WTC11 (cell line): ENCODE measurements around the gene RACK1. TPM values are rescaled to one million over a fixed set of nuclear protein-coding genes. Genes with fewer than 3 reads are reported as not detected.

Experiments used
- ATAC-seq: fragments of 200-7000 bp; cut with Tn5 transposase; 2 replicates; pipeline ENCODE4 v1.10.0; 2021; ENCODE audit warnings: mild to moderate bottlenecking, moderate library complexity
- CTCF ChIA-PET: fragments of 300-600 bp; sonication (Branson Sonifier 250); formaldehyde crosslinking; loops from one replicate; lab custom pipeline; 2021; ENCODE audit warnings: antibody characterized with exemption; lab: Charles Lee
- POLR2A ChIA-PET: fragments of 350-600 bp; sonication (Branson Sonifier 250); formaldehyde crosslinking; loops from one replicate; lab custom pipeline; 2021; ENCODE audit warnings: antibody characterized with exemption; lab: Charles Lee
- DNase-seq: peaks from one replicate; pipeline ENCODE4 v3.0.0; 2021; ENCODE audit warnings: low spot score
- H3K27ac Mint-ChIP-seq: 2 replicates; pipeline ENCODE4 v1.8.0; 2021; ENCODE audit warnings: mixed read lengths
- H3K27me3 Mint-ChIP-seq: 2 replicates; pipeline ENCODE4 v1.8.0; 2021; ENCODE audit warnings: low read depth, mild to moderate bottlenecking, moderate library complexity, mixed read lengths
- H3K36me3 Mint-ChIP-seq: 2 replicates; pipeline ENCODE4 v1.8.0; 2021; ENCODE audit warnings: mixed read lengths
- H3K4me1 Mint-ChIP-seq: 2 replicates; pipeline ENCODE4 v1.8.0; 2022; ENCODE audit warnings: mixed read lengths
- H3K4me3 Mint-ChIP-seq: 2 replicates; pipeline ENCODE4 v1.8.0; 2021; ENCODE audit warnings: mild to moderate bottlenecking, moderate library complexity, mixed read lengths
- H3K9me3 Mint-ChIP-seq: 2 replicates; pipeline ENCODE4 v1.8.0; 2021; ENCODE audit warnings: mixed read lengths
- CREB1 ChIP-seq: sonication (generic); formaldehyde crosslinking; IDR thresholded peaks from 2 replicates; pipeline ENCODE4 v1.8.0; 2023; ENCODE audit warnings: mild to moderate bottlenecking, missing genetic modification reagents
- ESRRA ChIP-seq: sonication (generic); formaldehyde crosslinking; IDR thresholded peaks from 2 replicates; pipeline ENCODE4 v1.8.1; 2022; ENCODE audit warnings: mild to moderate bottlenecking, missing genetic modification reagents, borderline replicate concordance
- GRHL2 ChIP-seq: fragments of 250-450 bp; sonication (Bioruptor Pico); IDR thresholded peaks from 2 replicates; pipeline ENCODE4 v1.8.0; 2022; ENCODE audit warnings: mild to moderate bottlenecking, moderate library complexity; ENCODE audit not compliant: insufficient replicate concordance, severe bottlenecking
- KAT7 ChIP-seq: sonication (generic); formaldehyde crosslinking; IDR thresholded peaks from 2 replicates; pipeline ENCODE4 v1.8.1; 2023; ENCODE audit warnings: missing genetic modification reagents, mild to moderate bottlenecking, borderline replicate concordance
- OVOL2 ChIP-seq: fragments of 250-450 bp; sonication (Bioruptor Pico); IDR thresholded peaks from 2 replicates; pipeline ENCODE4 v1.9.0; 2021; ENCODE audit warnings: mild to moderate bottlenecking, borderline replicate concordance
- SMAD3 ChIP-seq: sonication (generic); formaldehyde crosslinking; IDR thresholded peaks from 2 replicates; pipeline ENCODE4 v1.8.0; 2022; ENCODE audit warnings: missing genetic modification reagents, mild to moderate bottlenecking, borderline replicate concordance
- SOX15 ChIP-seq: fragments of 250-450 bp; sonication (Bioruptor Pico); IDR thresholded peaks from 2 replicates; pipeline ENCODE4 v1.9.0; 2021; ENCODE audit warnings: mild to moderate bottlenecking
- total RNA-seq: library from RNA; stranded (reverse); gene quantifications from 3 replicates; pipeline ENCODE4 v1.2.3, GENCODE V29; 2021
- TF ChIP-seq, protein P1 (sequence below): fragments of 250-450 bp; sonication (Bioruptor Pico); IDR thresholded peaks from 2 replicates; pipeline ENCODE4 v1.9.0; 2021; ENCODE audit warnings: moderate library complexity, mild to moderate bottlenecking, inconsistent platforms, borderline replicate concordance
- TF ChIP-seq, protein P2 (sequence below): sonication (generic); formaldehyde crosslinking; IDR thresholded peaks from 2 replicates; pipeline ENCODE4 v1.8.0; 2022; ENCODE audit warnings: mild to moderate bottlenecking, missing genetic modification reagents
- TF ChIP-seq, protein P3 (sequence below): fragments of 250-450 bp; sonication (Bioruptor Pico); IDR thresholded peaks from 2 replicates; pipeline ENCODE4 v1.9.0; 2021; ENCODE audit warnings: mild to moderate bottlenecking, borderline replicate concordance
- TF ChIP-seq, protein P4 (sequence below): fragments of 250-450 bp; sonication (Bioruptor Pico); IDR thresholded peaks from 2 replicates; pipeline ENCODE4 v1.9.0; 2021; ENCODE audit warnings: mild to moderate bottlenecking
- TF ChIP-seq, protein P5 (sequence below): sonication (generic); formaldehyde crosslinking; IDR thresholded peaks from 2 replicates; pipeline ENCODE4 v1.8.1; 2023; ENCODE audit warnings: mild to moderate bottlenecking, missing genetic modification reagents, borderline replicate concordance
- TF ChIP-seq, protein P6 (sequence below): fragments of 250-450 bp; sonication (Bioruptor Pico); conservative IDR thresholded peaks from 2 replicates; pipeline ENCODE4 v1.9.0; 2021; ENCODE audit warnings: mild to moderate bottlenecking

The RACK1 gene
- total RNA-seq, 1 experiment from 2014 or later, result 2,360 TPM

DNA sequence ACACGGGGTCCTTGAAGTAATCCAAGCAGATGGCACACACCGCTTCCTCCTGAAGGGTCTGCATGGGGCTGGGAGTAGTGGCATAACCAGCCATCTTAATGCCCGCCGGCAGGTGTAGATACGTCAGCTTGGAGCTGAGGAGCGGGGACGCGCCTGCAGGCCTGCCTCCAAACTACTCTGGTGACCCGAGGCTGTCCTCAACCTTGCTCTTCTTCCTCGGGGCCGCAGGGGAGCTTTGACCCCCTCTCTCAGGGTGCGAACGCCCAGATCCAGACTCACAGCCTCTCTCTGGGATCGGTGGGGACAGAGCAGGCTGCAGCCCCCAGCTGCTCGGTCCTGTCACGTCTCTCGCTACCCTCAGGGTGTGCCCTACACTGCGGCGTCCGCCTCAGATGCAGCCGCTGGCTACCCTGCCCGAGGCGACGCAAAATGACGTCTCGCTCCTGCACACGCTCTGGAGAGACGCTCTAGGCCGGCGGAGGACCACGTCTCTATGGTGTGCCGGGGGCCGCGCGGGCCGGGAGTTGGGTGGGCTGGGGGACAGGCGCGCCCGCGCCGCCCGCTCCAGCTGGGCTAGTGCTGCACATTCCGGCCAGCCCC lies 17.1 kb upstream of the RACK1 start, which contains the start of gene TRIM52 (continued):
- no peak for TF ChIP-seq SOX15 (CRISPR knock-in tag)
- TF ChIP-seq, protein P1, sequence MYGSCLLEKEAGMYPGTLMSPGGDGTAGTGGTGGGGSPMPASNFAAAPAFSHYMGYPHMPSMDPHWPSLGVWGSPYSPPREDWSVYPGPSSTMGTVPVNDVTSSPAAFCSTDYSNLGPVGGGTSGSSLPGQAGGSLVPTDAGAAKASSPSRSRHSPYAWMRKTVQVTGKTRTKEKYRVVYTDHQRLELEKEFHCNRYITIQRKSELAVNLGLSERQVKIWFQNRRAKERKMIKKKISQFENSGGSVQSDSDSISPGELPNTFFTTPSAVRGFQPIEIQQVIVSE, result no peak

DNA sequence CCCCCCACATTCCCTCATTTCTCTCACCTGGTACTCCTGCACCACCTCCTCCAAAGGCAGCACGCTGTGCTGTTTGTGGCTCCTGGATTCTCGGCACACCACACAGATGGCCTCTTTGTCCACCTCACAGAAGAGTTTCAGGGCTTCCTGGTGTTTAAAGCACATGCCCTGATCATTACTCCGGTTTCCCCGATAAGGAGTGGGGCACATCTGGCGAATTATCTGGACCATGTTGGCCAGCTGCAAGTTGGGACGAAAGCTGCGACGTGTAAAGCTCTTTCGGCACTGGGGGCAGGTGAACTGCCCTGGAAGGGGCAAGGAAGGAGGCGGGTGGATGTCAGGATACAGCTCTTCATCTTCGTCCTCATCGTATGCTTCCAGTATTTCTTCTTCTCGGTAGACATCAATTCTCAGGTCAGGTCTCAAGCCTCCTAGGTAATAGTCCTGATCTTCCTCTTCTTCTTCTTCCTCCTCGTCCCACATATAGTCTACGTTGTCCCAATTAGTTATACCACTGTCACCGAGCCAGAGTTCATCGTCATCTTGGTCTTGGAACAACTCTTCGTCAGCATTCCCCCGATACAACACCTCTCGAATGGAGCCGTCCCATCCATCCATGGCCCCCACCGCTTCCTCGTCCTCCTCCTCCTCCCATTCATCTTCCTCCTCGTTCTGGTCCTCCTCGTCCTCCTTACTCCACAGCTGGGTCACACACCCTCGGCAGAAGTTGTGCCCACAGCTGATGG lies 16.4 kb upstream of the RACK1 start:
- H3K9me3 Mint-ChIP-seq, result no peaks in the 10 kb centered on the region
- ATAC-seq, result no peak
- POLR2A ChIA-PET, result interaction anchor here (0.9 to 2.2 kb wide), 5 partner anchors 8 to 61 kb away, joined by 3 to 24 read pairs (median 4); partner anchors contain the start of gene RACK1
- H3K36me3 Mint-ChIP-seq, result peaks cover 31% of the 10 kb centered on the region
- no peak for DNase-seq
- H3K27ac Mint-ChIP-seq, result peak overlapping the region; percentile 70
- peaks cover 24% of the 10 kb centered on the region for H3K4me1 Mint-ChIP-seq
- CTCF ChIA-PET, result interaction anchor here (1.7 to 2.0 kb wide), 2 partner anchors 13 to 75 kb away, joined by 4 to 9 read pairs; no protein-coding TSS in a partner anchor
- peak overlapping the region; percentile 95 for H3K4me3 Mint-ChIP-seq
- H3K27me3 Mint-ChIP-seq, result no peaks in the 10 kb centered on the region
- no peak for TF ChIP-seq GRHL2 (CRISPR knock-in tag)
- TF ChIP-seq, protein P2, sequence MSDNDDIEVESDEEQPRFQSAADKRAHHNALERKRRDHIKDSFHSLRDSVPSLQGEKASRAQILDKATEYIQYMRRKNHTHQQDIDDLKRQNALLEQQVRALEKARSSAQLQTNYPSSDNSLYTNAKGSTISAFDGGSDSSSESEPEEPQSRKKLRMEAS (CRISPR knock-in tag), result 0 out of 2 replicates have a peak, but pooled peaks have one; percentile 21
- TF ChIP-seq OVOL2 (CRISPR knock-in tag), result no peak

DNA sequence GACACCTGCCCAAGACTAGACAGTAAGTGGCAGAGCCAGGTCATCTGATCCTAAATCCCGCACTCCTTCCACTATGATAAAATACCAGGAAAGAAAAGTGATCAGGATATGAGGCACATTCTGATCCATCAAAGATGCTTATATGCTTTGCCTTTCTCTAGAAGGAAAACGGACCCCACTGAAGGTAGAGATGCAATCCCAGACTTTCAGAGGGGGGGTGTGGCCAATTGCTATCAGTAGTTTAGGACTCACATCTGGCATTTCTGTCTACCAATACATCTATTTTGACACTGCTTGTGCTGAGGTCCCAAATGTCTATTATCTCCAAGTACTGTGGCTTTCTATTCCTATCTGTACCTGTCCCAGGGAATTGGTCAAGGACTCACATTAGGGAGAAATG lies 15.6 kb upstream of the RACK1 start:
- POLR2A ChIA-PET, result interaction anchor here (0.9 to 1.5 kb wide), 2 partner anchors 13 to 60 kb away, joined by 3 to 4 read pairs; no protein-coding TSS in a partner anchor
- peaks cover 37% of the 10 kb centered on the region for H3K36me3 Mint-ChIP-seq
- CTCF ChIA-PET, result interaction anchor here (1.7 kb wide), 1 partner anchor 14 kb away, joined by 4 read pairs; no protein-coding TSS in a partner anchor
- no peaks in the 10 kb centered on the region for H3K9me3 Mint-ChIP-seq
- no peaks in the 10 kb centered on the region for H3K27me3 Mint-ChIP-seq
- peak overlapping the region; percentile 95 for H3K4me3 Mint-ChIP-seq
- H3K27ac Mint-ChIP-seq, result no peak overlapping the region
- DNase-seq (no peak), ATAC-seq (no peak)
- H3K4me1 Mint-ChIP-seq, result peaks cover 22% of the 10 kb centered on the region
- TF ChIP-seq, protein P3, sequence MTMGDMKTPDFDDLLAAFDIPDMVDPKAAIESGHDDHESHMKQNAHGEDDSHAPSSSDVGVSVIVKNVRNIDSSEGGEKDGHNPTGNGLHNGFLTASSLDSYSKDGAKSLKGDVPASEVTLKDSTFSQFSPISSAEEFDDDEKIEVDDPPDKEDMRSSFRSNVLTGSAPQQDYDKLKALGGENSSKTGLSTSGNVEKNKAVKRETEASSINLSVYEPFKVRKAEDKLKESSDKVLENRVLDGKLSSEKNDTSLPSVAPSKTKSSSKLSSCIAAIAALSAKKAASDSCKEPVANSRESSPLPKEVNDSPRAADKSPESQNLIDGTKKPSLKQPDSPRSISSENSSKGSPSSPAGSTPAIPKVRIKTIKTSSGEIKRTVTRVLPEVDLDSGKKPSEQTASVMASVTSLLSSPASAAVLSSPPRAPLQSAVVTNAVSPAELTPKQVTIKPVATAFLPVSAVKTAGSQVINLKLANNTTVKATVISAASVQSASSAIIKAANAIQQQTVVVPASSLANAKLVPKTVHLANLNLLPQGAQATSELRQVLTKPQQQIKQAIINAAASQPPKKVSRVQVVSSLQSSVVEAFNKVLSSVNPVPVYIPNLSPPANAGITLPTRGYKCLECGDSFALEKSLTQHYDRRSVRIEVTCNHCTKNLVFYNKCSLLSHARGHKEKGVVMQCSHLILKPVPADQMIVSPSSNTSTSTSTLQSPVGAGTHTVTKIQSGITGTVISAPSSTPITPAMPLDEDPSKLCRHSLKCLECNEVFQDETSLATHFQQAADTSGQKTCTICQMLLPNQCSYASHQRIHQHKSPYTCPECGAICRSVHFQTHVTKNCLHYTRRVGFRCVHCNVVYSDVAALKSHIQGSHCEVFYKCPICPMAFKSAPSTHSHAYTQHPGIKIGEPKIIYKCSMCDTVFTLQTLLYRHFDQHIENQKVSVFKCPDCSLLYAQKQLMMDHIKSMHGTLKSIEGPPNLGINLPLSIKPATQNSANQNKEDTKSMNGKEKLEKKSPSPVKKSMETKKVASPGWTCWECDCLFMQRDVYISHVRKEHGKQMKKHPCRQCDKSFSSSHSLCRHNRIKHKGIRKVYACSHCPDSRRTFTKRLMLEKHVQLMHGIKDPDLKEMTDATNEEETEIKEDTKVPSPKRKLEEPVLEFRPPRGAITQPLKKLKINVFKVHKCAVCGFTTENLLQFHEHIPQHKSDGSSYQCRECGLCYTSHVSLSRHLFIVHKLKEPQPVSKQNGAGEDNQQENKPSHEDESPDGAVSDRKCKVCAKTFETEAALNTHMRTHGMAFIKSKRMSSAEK (CRISPR knock-in tag), result no peak
- TF ChIP-seq, protein P4, sequence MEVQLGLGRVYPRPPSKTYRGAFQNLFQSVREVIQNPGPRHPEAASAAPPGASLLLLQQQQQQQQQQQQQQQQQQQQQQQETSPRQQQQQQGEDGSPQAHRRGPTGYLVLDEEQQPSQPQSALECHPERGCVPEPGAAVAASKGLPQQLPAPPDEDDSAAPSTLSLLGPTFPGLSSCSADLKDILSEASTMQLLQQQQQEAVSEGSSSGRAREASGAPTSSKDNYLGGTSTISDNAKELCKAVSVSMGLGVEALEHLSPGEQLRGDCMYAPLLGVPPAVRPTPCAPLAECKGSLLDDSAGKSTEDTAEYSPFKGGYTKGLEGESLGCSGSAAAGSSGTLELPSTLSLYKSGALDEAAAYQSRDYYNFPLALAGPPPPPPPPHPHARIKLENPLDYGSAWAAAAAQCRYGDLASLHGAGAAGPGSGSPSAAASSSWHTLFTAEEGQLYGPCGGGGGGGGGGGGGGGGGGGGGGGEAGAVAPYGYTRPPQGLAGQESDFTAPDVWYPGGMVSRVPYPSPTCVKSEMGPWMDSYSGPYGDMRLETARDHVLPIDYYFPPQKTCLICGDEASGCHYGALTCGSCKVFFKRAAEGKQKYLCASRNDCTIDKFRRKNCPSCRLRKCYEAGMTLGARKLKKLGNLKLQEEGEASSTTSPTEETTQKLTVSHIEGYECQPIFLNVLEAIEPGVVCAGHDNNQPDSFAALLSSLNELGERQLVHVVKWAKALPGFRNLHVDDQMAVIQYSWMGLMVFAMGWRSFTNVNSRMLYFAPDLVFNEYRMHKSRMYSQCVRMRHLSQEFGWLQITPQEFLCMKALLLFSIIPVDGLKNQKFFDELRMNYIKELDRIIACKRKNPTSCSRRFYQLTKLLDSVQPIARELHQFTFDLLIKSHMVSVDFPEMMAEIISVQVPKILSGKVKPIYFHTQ (CRISPR knock-in tag), result no peak
- TF ChIP-seq KAT7 (CRISPR knock-in tag), result no peak
- TF ChIP-seq, protein P5, sequence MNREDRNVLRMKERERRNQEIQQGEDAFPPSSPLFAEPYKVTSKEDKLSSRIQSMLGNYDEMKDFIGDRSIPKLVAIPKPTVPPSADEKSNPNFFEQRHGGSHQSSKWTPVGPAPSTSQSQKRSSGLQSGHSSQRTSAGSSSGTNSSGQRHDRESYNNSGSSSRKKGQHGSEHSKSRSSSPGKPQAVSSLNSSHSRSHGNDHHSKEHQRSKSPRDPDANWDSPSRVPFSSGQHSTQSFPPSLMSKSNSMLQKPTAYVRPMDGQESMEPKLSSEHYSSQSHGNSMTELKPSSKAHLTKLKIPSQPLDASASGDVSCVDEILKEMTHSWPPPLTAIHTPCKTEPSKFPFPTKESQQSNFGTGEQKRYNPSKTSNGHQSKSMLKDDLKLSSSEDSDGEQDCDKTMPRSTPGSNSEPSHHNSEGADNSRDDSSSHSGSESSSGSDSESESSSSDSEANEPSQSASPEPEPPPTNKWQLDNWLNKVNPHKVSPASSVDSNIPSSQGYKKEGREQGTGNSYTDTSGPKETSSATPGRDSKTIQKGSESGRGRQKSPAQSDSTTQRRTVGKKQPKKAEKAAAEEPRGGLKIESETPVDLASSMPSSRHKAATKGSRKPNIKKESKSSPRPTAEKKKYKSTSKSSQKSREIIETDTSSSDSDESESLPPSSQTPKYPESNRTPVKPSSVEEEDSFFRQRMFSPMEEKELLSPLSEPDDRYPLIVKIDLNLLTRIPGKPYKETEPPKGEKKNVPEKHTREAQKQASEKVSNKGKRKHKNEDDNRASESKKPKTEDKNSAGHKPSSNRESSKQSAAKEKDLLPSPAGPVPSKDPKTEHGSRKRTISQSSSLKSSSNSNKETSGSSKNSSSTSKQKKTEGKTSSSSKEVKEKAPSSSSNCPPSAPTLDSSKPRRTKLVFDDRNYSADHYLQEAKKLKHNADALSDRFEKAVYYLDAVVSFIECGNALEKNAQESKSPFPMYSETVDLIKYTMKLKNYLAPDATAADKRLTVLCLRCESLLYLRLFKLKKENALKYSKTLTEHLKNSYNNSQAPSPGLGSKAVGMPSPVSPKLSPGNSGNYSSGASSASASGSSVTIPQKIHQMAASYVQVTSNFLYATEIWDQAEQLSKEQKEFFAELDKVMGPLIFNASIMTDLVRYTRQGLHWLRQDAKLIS (CRISPR knock-in tag), result no peak
- TF ChIP-seq ESRRA (CRISPR knock-in tag), result no peak
- TF ChIP-seq SMAD3 (CRISPR knock-in tag), result no peak
- TF ChIP-seq, protein P1, result no peak
- TF ChIP-seq CREB1 (CRISPR knock-in tag), result no peak
- TF ChIP-seq, protein P6, sequence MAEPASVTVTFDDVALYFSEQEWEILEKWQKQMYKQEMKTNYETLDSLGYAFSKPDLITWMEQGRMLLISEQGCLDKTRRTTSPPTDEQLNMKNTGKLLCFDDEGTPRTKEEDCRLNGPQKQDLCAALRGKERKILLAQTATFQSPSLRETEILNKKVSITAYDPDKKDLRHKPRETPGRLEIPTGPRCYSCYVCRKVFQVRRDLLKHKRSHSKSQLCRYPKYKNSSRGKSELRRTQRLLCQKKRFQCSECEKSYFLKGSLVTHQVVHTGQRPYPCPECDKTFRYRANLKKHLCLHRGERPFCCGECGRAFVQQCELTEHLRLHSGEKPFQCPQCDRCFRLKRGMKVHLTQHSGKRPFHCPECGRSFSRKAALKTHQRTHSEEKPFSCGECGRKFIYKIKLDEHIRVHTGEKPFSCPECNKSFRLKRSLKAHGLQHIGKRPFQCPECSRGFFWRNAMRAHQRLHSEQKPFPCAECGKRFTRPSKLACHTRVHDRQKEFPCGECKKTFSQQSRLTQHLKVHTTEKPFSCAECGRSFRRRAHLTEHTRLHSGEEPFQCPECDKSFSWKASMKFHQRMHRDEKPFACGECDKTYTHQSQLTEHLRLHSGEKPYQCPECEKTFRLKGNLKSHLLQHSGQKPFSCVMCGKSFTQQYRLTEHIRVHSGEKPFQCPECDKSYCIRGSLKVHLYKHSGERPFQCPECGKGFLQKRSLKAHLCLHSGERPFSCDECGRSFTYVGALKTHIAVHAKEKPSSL, result no peak
